ENCODE results near the gene LAX1. TPM values are rescaled to one million over a fixed set of nuclear protein-coding genes. Genes with fewer than 3 reads are reported as not detected.
"Not testable (repeated sequence)": the region's sequence is repeated elsewhere in the genome, so short reads cannot be mapped to it uniquely, and the experiment has no call there.

The LAX1 gene
- total RNA-seq, 3 donors from 2014 or later = 0.88 to 2.7 (median 2.0) TPM

GRCh38 chr1:203781962-203782361 is 17.0 kb downstream of the LAX1 start:
- Histone ChIP-seq H3K9me3 (no peaks in the 10 kb centered on the region), H3K4me1 (no peaks in the 10 kb centered on the region), H3K27me3 (no peaks in the 10 kb centered on the region), H3K4me3 (no peak overlapping the region), H3K27ac (no peak overlapping the region), H3K36me3 (no peaks in the 10 kb centered on the region)
- intact Hi-C loops (cut with DNase I; ENCODE audit: low total_unique reads) = no loop called here
- TF ChIP-seq POLR2AphosphoS5 (IDR thresholded peaks at IDR 0.05) (no peak), POLR2A (IDR thresholded peaks at IDR 0.05) (no peak)
- TF ChIP-seq, protein P1, sequence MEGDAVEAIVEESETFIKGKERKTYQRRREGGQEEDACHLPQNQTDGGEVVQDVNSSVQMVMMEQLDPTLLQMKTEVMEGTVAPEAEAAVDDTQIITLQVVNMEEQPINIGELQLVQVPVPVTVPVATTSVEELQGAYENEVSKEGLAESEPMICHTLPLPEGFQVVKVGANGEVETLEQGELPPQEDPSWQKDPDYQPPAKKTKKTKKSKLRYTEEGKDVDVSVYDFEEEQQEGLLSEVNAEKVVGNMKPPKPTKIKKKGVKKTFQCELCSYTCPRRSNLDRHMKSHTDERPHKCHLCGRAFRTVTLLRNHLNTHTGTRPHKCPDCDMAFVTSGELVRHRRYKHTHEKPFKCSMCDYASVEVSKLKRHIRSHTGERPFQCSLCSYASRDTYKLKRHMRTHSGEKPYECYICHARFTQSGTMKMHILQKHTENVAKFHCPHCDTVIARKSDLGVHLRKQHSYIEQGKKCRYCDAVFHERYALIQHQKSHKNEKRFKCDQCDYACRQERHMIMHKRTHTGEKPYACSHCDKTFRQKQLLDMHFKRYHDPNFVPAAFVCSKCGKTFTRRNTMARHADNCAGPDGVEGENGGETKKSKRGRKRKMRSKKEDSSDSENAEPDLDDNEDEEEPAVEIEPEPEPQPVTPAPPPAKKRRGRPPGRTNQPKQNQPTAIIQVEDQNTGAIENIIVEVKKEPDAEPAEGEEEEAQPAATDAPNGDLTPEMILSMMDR (IDR thresholded peaks at IDR 0.05) = no peak
- no peak for DNase-seq (ENCODE audit: low spot score in 2 of 2)

GRCh38 chr1:203789966-203790365 is 25.0 kb downstream of the LAX1 start:
- no peak for TF ChIP-seq POLR2AphosphoS5 (IDR thresholded peaks at IDR 0.05)
- TF ChIP-seq, protein P1 (IDR thresholded peaks at IDR 0.05) = no peak
- no peak for TF ChIP-seq POLR2A (IDR thresholded peaks at IDR 0.05)
- no peaks in the 10 kb centered on the region for H3K36me3 ChIP-seq
- H3K27ac ChIP-seq = no peak overlapping the region
- intact Hi-C loops (cut with DNase I; ENCODE audit: low total_unique reads) = no loop called here
- H3K4me1 ChIP-seq = no peaks in the 10 kb centered on the region
- no peaks in the 10 kb centered on the region for H3K27me3 ChIP-seq
- no peak for DNase-seq (ENCODE audit: low spot score in 2 of 2)
- no peak overlapping the region for H3K4me3 ChIP-seq
- no peaks in the 10 kb centered on the region for H3K9me3 ChIP-seq

DNA sequence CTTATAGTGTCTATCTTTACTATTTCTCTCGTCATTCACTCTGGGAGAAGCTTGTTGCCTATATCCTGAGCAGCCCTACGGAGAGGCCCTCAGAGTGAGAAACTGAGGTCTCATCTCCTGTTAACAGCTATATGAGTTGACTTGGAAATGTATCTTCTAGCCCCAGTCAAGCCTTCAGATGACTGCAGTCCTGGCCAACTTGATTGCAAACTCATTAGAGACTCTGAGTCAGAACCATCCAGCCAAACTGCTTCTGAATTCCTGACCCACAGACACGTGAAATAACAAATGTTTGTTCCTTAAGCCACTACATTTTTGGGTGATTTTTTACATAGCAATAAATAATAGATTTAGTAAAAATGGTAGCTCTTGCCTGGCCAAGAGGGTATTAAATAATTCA is 26.5 kb downstream of the LAX1 start:
- H3K4me3 ChIP-seq = no peak overlapping the region
- no peak for DNase-seq (ENCODE audit: low spot score in 2 of 2)
- no peak overlapping the region for H3K27ac ChIP-seq
- no peaks in the 10 kb centered on the region for H3K9me3 ChIP-seq
- intact Hi-C loops (cut with DNase I; ENCODE audit: low total_unique reads) = no loop called here
- H3K4me1 ChIP-seq = no peaks in the 10 kb centered on the region
- TF ChIP-seq POLR2A (IDR thresholded peaks at IDR 0.05) (no peak), POLR2AphosphoS5 (IDR thresholded peaks at IDR 0.05) (no peak)
- TF ChIP-seq, protein P1 (IDR thresholded peaks at IDR 0.05) = no peak
- no peaks in the 10 kb centered on the region for H3K36me3 ChIP-seq
- H3K27me3 ChIP-seq = no peaks in the 10 kb centered on the region

GRCh38 chr1:203792486-203792885 is 27.5 kb downstream of the LAX1 start:
- no peak for TF ChIP-seq POLR2AphosphoS5 (IDR thresholded peaks at IDR 0.05)
- no peak for TF ChIP-seq POLR2A (IDR thresholded peaks at IDR 0.05)
- TF ChIP-seq, protein P1 (IDR thresholded peaks at IDR 0.05) = no peak
- Histone ChIP-seq H3K9me3 (no peaks in the 10 kb centered on the region), H3K36me3 (no peaks in the 10 kb centered on the region), H3K4me3 (no peak overlapping the region), H3K27me3 (no peaks in the 10 kb centered on the region), H3K4me1 (no peaks in the 10 kb centered on the region), H3K27ac (peak overlapping the region in 1 of 2 donors; percentile 62)
- peak in 1 of 2 donors; percentile 43 for DNase-seq (ENCODE audit: low spot score in 2 of 2)
- intact Hi-C loops (cut with DNase I; ENCODE audit: low total_unique reads) = no loop called here

DNA sequence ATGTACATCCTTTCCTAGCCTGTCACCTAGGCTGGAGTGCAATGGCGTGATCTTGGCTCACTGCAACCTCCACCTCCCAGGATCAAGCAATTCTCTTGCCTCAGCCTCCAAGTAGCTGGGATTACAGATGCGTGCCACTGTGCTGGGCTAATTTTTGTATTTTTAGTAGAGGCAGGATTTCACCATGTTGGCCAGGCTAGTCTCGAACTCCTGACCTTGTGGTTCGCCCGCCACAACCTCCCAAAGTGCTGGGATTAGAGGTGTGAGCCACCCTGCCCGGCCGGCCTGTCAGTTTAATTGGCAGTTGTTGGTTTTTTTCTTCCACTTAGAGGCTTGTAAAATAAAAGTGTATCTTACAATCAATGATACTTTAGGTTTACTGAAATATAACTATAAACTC is 28.6 kb downstream of the LAX1 start:
- H3K27ac ChIP-seq = peak overlapping the region in 1 of 2 donors; percentile 40
- H3K27me3 ChIP-seq; H3K4me1 ChIP-seq; DNase-seq (ENCODE audit: low spot score in 2 of 2); H3K4me3 ChIP-seq; intact Hi-C loops (cut with DNase I; ENCODE audit: low total_unique reads); H3K36me3 ChIP-seq; H3K9me3 ChIP-seq: not testable (repeated sequence)
